PC-3 (cell line): ENCODE data around the gene E2F7. TPM values are rescaled to one million over a fixed set of nuclear protein-coding genes. Genes with fewer than 3 reads are reported as not detected.

Experiments used
- ATAC-seq: fragments of 200-7000 bp; cut with Tn5 transposase; 2 replicates; pipeline ENCODE4 v1.9.1; 2020; ENCODE audit warnings: mild to moderate bottlenecking, moderate library complexity
- Bru-seq: library from RNA; stranded (reverse); fragments of 400-500 nt; gene quantifications from one replicate; lab custom pipeline; 2021; lab: Mats Ljungman, UMichigan
- BruChase-seq, 2 experiments: library from RNA; stranded (reverse); fragments of 400-500 nt; gene quantifications; one replicate each; lab custom pipeline; 2021; lab: Mats Ljungman, UMichigan
- BruUV-seq: library from RNA; stranded (reverse); fragments of 400-500 nt; replicated peaks from 2 replicates; lab custom pipeline; 2021; lab: Mats Ljungman, UMichigan
- CTCF ChIA-PET: fragments of 300-600 bp; sonication (Branson Sonifier 250); formaldehyde crosslinking; loops from one replicate; lab custom pipeline; 2022; ENCODE audit warnings: antibody characterized with exemption; lab: Charles Lee
- POLR2A ChIA-PET: fragments of 300-600 bp; sonication (Branson Sonifier 250); formaldehyde crosslinking; loops from one replicate; lab custom pipeline; 2022; ENCODE audit warnings: antibody characterized with exemption; ENCODE audit not compliant: unreplicated experiment; lab: Charles Lee
- DNase-seq: peaks from one replicate; pipeline ENCODE4 v3.0.0-alpha.2; 2015
- H2AFZ ChIP-seq: fragments of 300-600 bp; sonication (generic); 2 replicates; pipeline ENCODE4 v1.6.0; 2016; ENCODE audit warnings: antibody characterized with exemption, low read length
- H3F3A ChIP-seq: fragments of 300-600 bp; sonication (generic); one replicate; pipeline ENCODE4 v1.6.0; 2017; ENCODE audit warnings: antibody characterized with exemption, low read length, control low read depth, mild to moderate bottlenecking; ENCODE audit not compliant: unreplicated experiment
- H3K27ac ChIP-seq: fragments of 300-600 bp; sonication (generic); 2 replicates; pipeline ENCODE4 v1.5.1; 2016; ENCODE audit warnings: mild to moderate bottlenecking, low read length
- H3K27me3 ChIP-seq: fragments of 300-600 bp; sonication (generic); 2 replicates; pipeline ENCODE4 v1.6.1; 2016; ENCODE audit warnings: low read length, mixed read lengths
- H3K36me3 ChIP-seq: fragments of 300-600 bp; sonication (generic); 2 replicates; pipeline ENCODE4 v1.6.1; 2016; ENCODE audit warnings: low read depth, mixed run types, low read length, mixed read lengths
- H3K4me1 ChIP-seq: fragments of 300-600 bp; sonication (generic); 2 replicates; pipeline ENCODE4 v1.5.1; 2016; ENCODE audit warnings: low read length; ENCODE audit not compliant: insufficient read depth
- H3K4me2 ChIP-seq: fragments of 300-600 bp; sonication (generic); 2 replicates; pipeline ENCODE4 v1.6.0; 2016; ENCODE audit warnings: low read length
- H3K4me3 ChIP-seq: fragments of 300-600 bp; sonication (generic); 2 replicates; pipeline ENCODE4 v1.5.1; 2016; ENCODE audit warnings: mild to moderate bottlenecking, low read length, mixed read lengths
- H3K79me2 ChIP-seq: fragments of 300-600 bp; sonication (generic); 2 replicates; pipeline ENCODE4 v1.6.1; 2017; ENCODE audit warnings: low read length, mixed read lengths
- H3K9ac ChIP-seq: fragments of 300-600 bp; sonication (generic); 2 replicates; pipeline ENCODE4 v1.6.0; 2016; ENCODE audit warnings: mild to moderate bottlenecking, low read length
- H3K9me2 ChIP-seq: fragments of 300-600 bp; sonication (generic); replicated peaks from 2 replicates; pipeline ENCODE4 v1.6.1; 2016; ENCODE audit warnings: mixed run types, low read length, mixed read lengths
- H3K9me3 ChIP-seq: fragments of 300-600 bp; sonication (generic); 2 replicates; pipeline ENCODE4 v1.6.1; 2016; ENCODE audit warnings: low read length, mixed read lengths
- H4K20me1 ChIP-seq: fragments of 300-600 bp; sonication (generic); 2 replicates; pipeline ENCODE4 v1.6.1; 2016; ENCODE audit warnings: low read length, mixed read lengths
- CTCF ChIP-seq: fragments of 300-600 bp; sonication (generic); conservative IDR thresholded peaks from 2 replicates; pipeline ENCODE4 v1.5.1; 2017; ENCODE audit warnings: antibody characterized with exemption, low read depth, mild to moderate bottlenecking, low read length
- EZH2 ChIP-seq: fragments of 300-600 bp; sonication (generic); IDR thresholded peaks from one replicate; pipeline ENCODE4 v1.6.1; 2017; ENCODE audit warnings: antibody characterized with exemption, mild to moderate bottlenecking, low read length; ENCODE audit not compliant: unreplicated experiment
- EZH2phosphoT487 ChIP-seq: fragments of 300-600 bp; sonication (generic); IDR thresholded peaks from 2 replicates; pipeline ENCODE4 v1.6.1; 2018; ENCODE audit warnings: mild to moderate bottlenecking, antibody characterized with exemption, low read length, borderline replicate concordance
- intact Hi-C: fragments of 100-400 bp; cut with micrococcal nuclease; formaldehyde crosslinking; loops from 2 replicates; pipeline ENCODE4 v1.9.0; 2023
- long read RNA-seq: library from polyadenylated mRNA; unstranded; transcript quantifications from one replicate; pipeline ENCODE4 v2.0.0, GENCODE V29; 2021; ENCODE audit not compliant: unreplicated experiment
- total RNA-seq: library from RNA; depleted of rRNA; stranded (reverse); fragments of >200 nt; gene quantifications from 2 replicates; pipeline ENCODE4 v1.2.3, GENCODE V29; 2014; rRNA removed

The E2F7 gene, protein sequence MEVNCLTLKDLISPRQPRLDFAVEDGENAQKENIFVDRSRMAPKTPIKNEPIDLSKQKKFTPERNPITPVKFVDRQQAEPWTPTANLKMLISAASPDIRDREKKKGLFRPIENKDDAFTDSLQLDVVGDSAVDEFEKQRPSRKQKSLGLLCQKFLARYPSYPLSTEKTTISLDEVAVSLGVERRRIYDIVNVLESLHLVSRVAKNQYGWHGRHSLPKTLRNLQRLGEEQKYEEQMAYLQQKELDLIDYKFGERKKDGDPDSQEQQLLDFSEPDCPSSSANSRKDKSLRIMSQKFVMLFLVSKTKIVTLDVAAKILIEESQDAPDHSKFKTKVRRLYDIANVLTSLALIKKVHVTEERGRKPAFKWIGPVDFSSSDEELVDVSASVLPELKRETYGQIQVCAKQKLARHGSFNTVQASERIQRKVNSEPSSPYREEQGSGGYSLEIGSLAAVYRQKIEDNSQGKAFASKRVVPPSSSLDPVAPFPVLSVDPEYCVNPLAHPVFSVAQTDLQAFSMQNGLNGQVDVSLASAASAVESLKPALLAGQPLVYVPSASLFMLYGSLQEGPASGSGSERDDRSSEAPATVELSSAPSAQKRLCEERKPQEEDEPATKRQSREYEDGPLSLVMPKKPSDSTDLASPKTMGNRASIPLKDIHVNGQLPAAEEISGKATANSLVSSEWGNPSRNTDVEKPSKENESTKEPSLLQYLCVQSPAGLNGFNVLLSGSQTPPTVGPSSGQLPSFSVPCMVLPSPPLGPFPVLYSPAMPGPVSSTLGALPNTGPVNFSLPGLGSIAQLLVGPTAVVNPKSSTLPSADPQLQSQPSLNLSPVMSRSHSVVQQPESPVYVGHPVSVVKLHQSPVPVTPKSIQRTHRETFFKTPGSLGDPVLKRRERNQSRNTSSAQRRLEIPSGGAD
- total RNA-seq (17.2 and 19.0 TPM in 2 replicates), Bru-seq, nascent RNA (percentile 98 among the genes with signal in this experiment), BruChase-seq, experiment 1, labeled RNA remaining after a 6-hour chase (percentile 92 among the genes with signal in this experiment), BruChase-seq, experiment 2, labeled RNA remaining after a 2-hour chase (percentile 93 among the genes with signal in this experiment)
- long read RNA-seq, full-length matches to known transcripts: 2 of 49 reads
- long read RNA-seq, partial matches to known transcripts: 40 of 49 reads
- long read RNA-seq, other reads (novel, unspliced or antisense): 7 of 49 reads

- Histone ChIP-seq H3K36me3 (peaks cover 19% of the 10 kb centered on the region), H3K79me2 (peaks cover 44% of the 10 kb centered on the region), H3K9me2 (no peaks in the 10 kb centered on the region), H3K9me3 (no peaks in the 10 kb centered on the region), H3K4me2 (peak within 1 kb of the TSS; percentile 89), H3K4me3 (peak within 1 kb of the TSS; percentile 94), H3K27me3 (no peaks in the 10 kb centered on the region), H4K20me1 (0 out of 2 replicates have a peak, but pooled peaks cover 6% of the 10 kb centered on the region), H2AFZ (peak within 1 kb of the TSS; percentile 83), H3K4me1 (peaks cover 35% of the 10 kb centered on the region), H3F3A (no peaks in the 10 kb centered on the region), H3K27ac (peak within 1 kb of the TSS; percentile 84), H3K9ac (peak within 1 kb of the TSS; percentile 98)
- intact Hi-C loops: loop anchor here (1.0 to 10.0 kb wide), 4 partner anchors 37 to 259 kb away; no protein-coding TSS in a partner anchor
- ATAC-seq (peak; percentile 83), DNase-seq (peak; percentile 97)
- TSS peak; percentile 17 for BruUV-seq
- TF ChIP-seq EZH2: no peak
- no peak for TF ChIP-seq CTCF
- no peak for TF ChIP-seq EZH2phosphoT487
- CTCF ChIA-PET: no interaction called here
- POLR2A ChIA-PET: interaction anchor here (0.7 kb wide), 1 partner anchor 43 kb away, joined by 3 read pairs; no protein-coding TSS in a partner anchor
Measured at GRCh38 chr12:77065361-77066204, at the start of gene E2F7. TSS of gene E2F7 (minus strand) at chr12:77065569. CDS start at chr12:77064635, 934 bp downstream.

- TF ChIP-seq EZH2: no peak
- TF ChIP-seq CTCF: no peak
- TF ChIP-seq EZH2phosphoT487: no peak
- intact Hi-C loops: no loop called here
- no peak for ATAC-seq
- no TSS peak for BruUV-seq
- Histone ChIP-seq H3K79me2 (no peaks in the 10 kb centered on the region), H3K4me1 (peaks cover 15% of the 10 kb centered on the region), H3K36me3 (no peaks in the 10 kb centered on the region), H3K27ac (no peak overlapping the region), H3K9me3 (no peaks in the 10 kb centered on the region), H4K20me1 (no peaks in the 10 kb centered on the region), H3K9me2 (no peaks in the 10 kb centered on the region), H3K4me2 (no peak overlapping the region), H3K9ac (no peak overlapping the region), H3K4me3 (no peak overlapping the region), H3F3A (no peaks in the 10 kb centered on the region), H2AFZ (no peak overlapping the region), H3K27me3 (no peaks in the 10 kb centered on the region)
- POLR2A ChIA-PET: no interaction called here
- no peak for DNase-seq
- CTCF ChIA-PET: no interaction called here
Measured at GRCh38 chr12:77113971-77114370, 48.6 kb upstream of the E2F7 start.
